H1 (cell line): ENCODE data around the gene RBM45. TPM values are rescaled to one million over a fixed set of nuclear protein-coding genes. Genes with fewer than 3 reads are reported as not detected.

Experiments used
- CTCF ChIA-PET: fragments of 300-600 bp; sonication (Branson Sonifier 250); formaldehyde crosslinking; loops from one replicate; lab custom pipeline; 2021; ENCODE audit not compliant: partially characterized antibody; lab: Charles Lee
- POLR2A ChIA-PET: fragments of 300-600 bp; sonication (Branson Sonifier 250); formaldehyde crosslinking; loops from one replicate; lab custom pipeline; 2021; ENCODE audit warnings: inconsistent platforms; ENCODE audit not compliant: partially characterized antibody; lab: Charles Lee
- DNase-seq, 2 experiments: peaks; one replicate each; pipeline versions ENCODE4 v3.0.0 to v3.0.0-alpha.2; 2010 to 2022; ENCODE audit warnings: low spot score in 2 of 2, low read depth in 1 of 2, mixed read lengths in 1 of 2
- FAIRE-seq: peaks from 2 replicates; lab custom pipeline; 2011; peaks lifted over from hg19 to GRCh38; lab: Jason Lieb, UNC
- H2AFZ ChIP-seq: 2 replicates; pipeline ENCODE4 v1.8.1; 2012; ENCODE audit warnings: low read length, inconsistent platforms
- H2AK5ac ChIP-seq: 2 replicates; pipeline ENCODE4 v1.6.1; 2013; ENCODE audit warnings: low read depth, low read length
- H2BK120ac ChIP-seq: replicated peaks from 2 replicates; pipeline ENCODE3; 2013; ENCODE audit warnings: low read depth, low read length, inconsistent platforms
- H2BK12ac ChIP-seq: 2 replicates; pipeline ENCODE4 v1.6.1; 2013; ENCODE audit warnings: low read depth, low read length
- H2BK15ac ChIP-seq: 2 replicates; pipeline ENCODE4 v1.6.1; 2013; ENCODE audit warnings: low read length
- H2BK20ac ChIP-seq: 2 replicates; pipeline ENCODE4 v1.6.1; 2013; ENCODE audit warnings: low read length
- H2BK5ac ChIP-seq: 2 replicates; pipeline ENCODE4 v1.6.1; 2013; ENCODE audit warnings: low read depth, low read length
- H3K14ac ChIP-seq: 2 replicates; pipeline ENCODE4 v1.6.1; 2013; ENCODE audit warnings: inconsistent platforms; ENCODE audit not compliant: insufficient read length
- H3K18ac ChIP-seq: 2 replicates; pipeline ENCODE4 v1.6.1; 2013; ENCODE audit warnings: low read length; ENCODE audit errors: extremely low read depth
- H3K23ac ChIP-seq: 2 replicates; pipeline ENCODE4 v1.6.1; 2013; ENCODE audit warnings: inconsistent platforms; ENCODE audit not compliant: insufficient read length
- H3K23me2 ChIP-seq: 2 replicates; pipeline ENCODE4 v1.6.1; 2013; ENCODE audit warnings: low read depth, low read length
- H3K27ac ChIP-seq: 2 replicates; pipeline ENCODE4 v1.6.1; 2011; ENCODE audit warnings: low read depth, low read length, inconsistent platforms
- H3K27me3 ChIP-seq, 4 experiments: replicated peaks in 1 of 4; 1 replicate in 1 of 4; 2 replicates in 3 of 4; pipeline versions ENCODE4 v1.6.1 to v1.8.1; 2011 to 2013; ENCODE audit warnings: low read length in 3 of 4, mild to moderate bottlenecking in 3 of 4, inconsistent platforms in 2 of 4, mixed read lengths in 2 of 4, moderate library complexity in 1 of 4; ENCODE audit not compliant: control insufficient read depth in 3 of 4, insufficient read depth in 3 of 4; ENCODE audit errors: extremely low read depth in 1 of 4
- H3K36me3 ChIP-seq, 4 experiments: 2 replicates each; pipeline versions ENCODE4 v1.6.1 to v1.8.1; 2011 to 2013; ENCODE audit warnings: mild to moderate bottlenecking in 4 of 4, low read length in 3 of 4, moderate library complexity in 2 of 4, control low read depth in 1 of 4, inconsistent platforms in 1 of 4; ENCODE audit not compliant: insufficient read depth in 4 of 4, control insufficient read depth in 2 of 4
- H3K4ac ChIP-seq: replicated peaks from 2 replicates; pipeline ENCODE3; 2013; ENCODE audit warnings: low read length, low read depth, mixed read lengths, inconsistent platforms; ENCODE audit not compliant: insufficient read length
- H3K4me1 ChIP-seq, 4 experiments: replicated peaks in 1 of 4; 1 replicate in 1 of 4; 2 replicates in 3 of 4; pipeline versions ENCODE4 v1.6.1 to v1.8.1; 2011 to 2013; ENCODE audit warnings: low read length in 3 of 4, inconsistent platforms in 2 of 4, mixed read lengths in 1 of 4; ENCODE audit not compliant: insufficient read depth in 4 of 4, control insufficient read depth in 3 of 4
- H3K4me2 ChIP-seq, 2 experiments: 2 replicates each; pipeline versions ENCODE4 v1.6.1 to v1.8.1; 2011 to 2013; ENCODE audit warnings: low read depth in 2 of 2, low read length in 2 of 2, control low read depth in 1 of 2, inconsistent platforms in 1 of 2, mild to moderate bottlenecking in 1 of 2; ENCODE audit not compliant: insufficient read depth in 1 of 2
- H3K4me3 ChIP-seq, 4 experiments: fragments of 200-600, 300-600 bp in 1 of 4; sonication (generic), shearing (Covaris generic), sonication (Bioruptor Twin) in 1 of 4; 2 replicates each; pipeline versions ENCODE4 v1.5.1 to v1.8.1; 2011 to 2016; ENCODE audit warnings: low read length in 4 of 4, low read depth in 3 of 4, control low read depth in 2 of 4, inconsistent platforms in 2 of 4, mild to moderate bottlenecking in 2 of 4, mixed read lengths in 1 of 4, moderate library complexity in 1 of 4; ENCODE audit not compliant: insufficient read depth in 2 of 4; ENCODE audit errors: extremely low read depth in 1 of 4
- H3K56ac ChIP-seq: replicated peaks from 2 replicates; pipeline ENCODE3; 2013; ENCODE audit warnings: low read depth, mild to moderate bottlenecking, mixed read lengths, low read length, inconsistent platforms; ENCODE audit not compliant: insufficient read length
- H3K79me1 ChIP-seq: 2 replicates; pipeline ENCODE4 v1.6.1; 2013; ENCODE audit warnings: low read depth, low read length, control low read depth
- H3K79me2 ChIP-seq, 2 experiments: 2 replicates each; pipeline versions ENCODE4 v1.6.1 to v1.8.1; 2012 to 2013; ENCODE audit warnings: low read length in 2 of 2, mild to moderate bottlenecking in 2 of 2, inconsistent platforms in 1 of 2; ENCODE audit not compliant: insufficient read depth in 2 of 2, control insufficient read depth in 1 of 2
- H3K9ac ChIP-seq, 4 experiments: replicated peaks in 1 of 4; 1 replicate in 1 of 4; 2 replicates in 3 of 4; pipeline versions ENCODE4 v1.6.1 to v1.8.1; 2011 to 2013; ENCODE audit warnings: low read depth in 3 of 4, low read length in 3 of 4, control low read depth in 2 of 4, mild to moderate bottlenecking in 2 of 4, moderate library complexity in 2 of 4, inconsistent platforms in 1 of 4; ENCODE audit errors: extremely low read depth in 1 of 4
- H3K9me3 ChIP-seq, 2 experiments: 2 replicates each; pipeline versions ENCODE4 v1.6.1 to v1.8.1; 2012 to 2013; ENCODE audit warnings: mild to moderate bottlenecking in 2 of 2, moderate library complexity in 2 of 2, control low read depth in 1 of 2, inconsistent platforms in 1 of 2, low read depth in 1 of 2, low read length in 1 of 2, mixed read lengths in 1 of 2; ENCODE audit not compliant: insufficient read depth in 2 of 2
- H4K20me1 ChIP-seq, 2 experiments: replicated peaks in 1 of 2; 2 replicates each; pipeline versions ENCODE3 to v1.8.1; 2011 to 2013; ENCODE audit warnings: inconsistent platforms in 2 of 2, low read length in 2 of 2, mild to moderate bottlenecking in 1 of 2; ENCODE audit not compliant: insufficient read depth in 2 of 2, control insufficient read depth in 1 of 2
- H4K5ac ChIP-seq: 2 replicates; pipeline ENCODE4 v1.6.1; 2013; ENCODE audit warnings: low read length, low read depth, mixed read lengths, inconsistent platforms; ENCODE audit not compliant: insufficient read length
- H4K8ac ChIP-seq: 2 replicates; pipeline ENCODE4 v1.8.0; 2013; ENCODE audit warnings: mild to moderate bottlenecking, moderate library complexity, low read length, inconsistent platforms; ENCODE audit not compliant: insufficient read depth; ENCODE audit errors: extremely low read depth
- H4K91ac ChIP-seq: replicated peaks from 2 replicates; pipeline ENCODE3; 2013; ENCODE audit warnings: low read length, mixed read lengths, inconsistent platforms; ENCODE audit not compliant: insufficient read length
- CHD1 ChIP-seq: IDR thresholded peaks from 2 replicates; pipeline ENCODE4 v1.6.1; 2012; ENCODE audit warnings: low read depth, low read length, improper control_type of control experiment
- SP1 ChIP-seq: IDR thresholded peaks from 2 replicates; pipeline ENCODE4 v1.6.1; 2011; ENCODE audit warnings: low read depth, low read length
- polyA plus RNA-seq, 7 experiments: library from polyadenylated mRNA; depleted of rRNA in 3 of 7; stranded (reverse) in 5 of 7; unstranded in 2 of 7; fragments of >200 nt in 5 of 7; fragments of 200-250 nt in 2 of 7; gene quantifications; 1 replicate in 5 of 7; 2 replicates in 1 of 7; 4 replicates in 1 of 7; pipeline versions ENCODE4 v1.2.1 to v1.2.3, GENCODE V29; 2011 to 2013; ENCODE audit warnings: missing spikeins in 2 of 7, mixed read lengths in 2 of 7
- total RNA-seq: library from RNA; stranded (reverse); fragmentation: NEBNext Ultra II Directional; extraction: Animal tissue kit (Norgen Biotek cat#: 25700); gene quantifications from 2 replicates; pipeline ENCODE4 v1.2.1, GENCODE V29; 2021
- TF ChIP-seq, protein P1 (sequence below): IDR thresholded peaks from 2 replicates; pipeline ENCODE4 v1.6.1; 2012; ENCODE audit warnings: low read length, inconsistent platforms

Gene RBM45
- total and polyA plus RNA-seq, 2 of the 8 experiments (the other 6 are each of a cell fraction or from before 2014, with no cell fraction given) = 4.7 to 10.4 TPM

GRCh38 chr2:178115271-178115670 is 3.0 kb downstream of the RBM45 start:
- FAIRE-seq = no peak
- Histone ChIP-seq H4K8ac (no peak overlapping the region), H3K4me1 (peaks cover 0 to 4% (median 0%) of the 10 kb centered on the region in 4 experiments; a peak in 1 of 7 replicates), H3K36me3 (no peaks in the 10 kb centered on the region), H3K4ac (no peak overlapping the region), H4K91ac (no peak overlapping the region), H2BK120ac (no peak overlapping the region), H4K5ac (no peak overlapping the region), H3K79me1 (no peaks in the 10 kb centered on the region), H3K23ac (no peak overlapping the region), H2BK5ac (no peak overlapping the region), H2AK5ac (no peak overlapping the region), H2AFZ (no peak overlapping the region), H3K56ac (no peak overlapping the region), H3K79me2 (peaks cover 0 to 3% of the 10 kb centered on the region in 2 experiments; a peak in 1 of 4 replicates), H3K14ac (no peak overlapping the region), H3K4me2 (no peak overlapping the region), H2BK15ac (no peak overlapping the region), H3K9me3 (no peaks in the 10 kb centered on the region), H2BK20ac (no peak overlapping the region), H3K9ac (no peak overlapping the region), H3K18ac (no peak overlapping the region), H4K20me1 (no peaks in the 10 kb centered on the region), H3K27me3 (no peaks in the 10 kb centered on the region), H3K23me2 (peaks cover 8% of the 10 kb centered on the region; the same call in 1 of the 2 replicates), H3K4me3 (no peak overlapping the region), H3K27ac (no peak overlapping the region), H2BK12ac (no peak overlapping the region)
- ChIA-PET POLR2A (no interaction called here), CTCF (interaction anchor here (5.4 kb wide), 1 partner anchor 15 kb away, joined by 65 read pairs; no protein-coding TSS in a partner anchor)
- no peak for DNase-seq
- TF ChIP-seq CHD1 (no peak), SP1 (no peak)
- TF ChIP-seq, protein P1, sequence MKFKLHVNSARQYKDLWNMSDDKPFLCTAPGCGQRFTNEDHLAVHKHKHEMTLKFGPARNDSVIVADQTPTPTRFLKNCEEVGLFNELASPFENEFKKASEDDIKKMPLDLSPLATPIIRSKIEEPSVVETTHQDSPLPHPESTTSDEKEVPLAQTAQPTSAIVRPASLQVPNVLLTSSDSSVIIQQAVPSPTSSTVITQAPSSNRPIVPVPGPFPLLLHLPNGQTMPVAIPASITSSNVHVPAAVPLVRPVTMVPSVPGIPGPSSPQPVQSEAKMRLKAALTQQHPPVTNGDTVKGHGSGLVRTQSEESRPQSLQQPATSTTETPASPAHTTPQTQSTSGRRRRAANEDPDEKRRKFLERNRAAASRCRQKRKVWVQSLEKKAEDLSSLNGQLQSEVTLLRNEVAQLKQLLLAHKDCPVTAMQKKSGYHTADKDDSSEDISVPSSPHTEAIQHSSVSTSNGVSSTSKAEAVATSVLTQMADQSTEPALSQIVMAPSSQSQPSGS = no peak
